Measurements from ENCODE around the gene HMGN2.

The HMGN2 gene

GRCh38 chr1:26521669-26522030, 49.4 kb downstream of the HMGN2 start:
- no peak overlapping the region for H3K4me3 ChIP-seq (ENCODE audit: low read length)
- DNase-seq (ENCODE audit: low read depth, low spot score) = no peak

GRCh38 chr1:26522073-26522472, 49.8 kb downstream of the HMGN2 start:
- no peak for DNase-seq (ENCODE audit: low read depth, low spot score)
- H3K4me3 ChIP-seq (ENCODE audit: low read length) = no peak overlapping the region

GRCh38 chr1:26524181-26524580, 51.9 kb downstream of the HMGN2 start:
- H3K4me3 ChIP-seq (ENCODE audit: low read length) = no peak overlapping the region

More at GRCh38 chr1:26524181-26524580, 51.9 kb downstream of the HMGN2 start:
- no peak for DNase-seq (ENCODE audit: low read depth, low spot score)
